ENCODE data around the gene HOMEZ. TPM values are rescaled to one million over a fixed set of nuclear protein-coding genes. Genes with fewer than 3 reads are reported as not detected.
"Not testable (repeated sequence)": the region's sequence is repeated elsewhere in the genome, so short reads cannot be mapped to it uniquely, and the experiment has no call there.

The HOMEZ gene
- total and polyA plus RNA-seq, 2 experiments from 2014 or later = 5.3 to 7.9 TPM

- H3K4me1 Mint-ChIP-seq = peaks cover 14% of the 10 kb centered on the region
- no peak overlapping the region for H3K27ac Mint-ChIP-seq
- peak; percentile 18; the same call in 2 of the 3 replicates for ATAC-seq
Measured at GRCh38 chr14:23326491-23327332, 40.8 kb upstream of the HOMEZ start.

GRCh38 chr14:23325746-23326145 is 39.8 kb upstream of the HOMEZ start:
- not testable (repeated sequence) for H3K4me1 ChIP-seq (ENCODE audit: insufficient read depth); H3K27me3 Mint-ChIP-seq (ENCODE audit: insufficient read depth, low read depth, poor library complexity); H3K4me3 ChIP-seq; H3K4me3 Mint-ChIP-seq; H3K9me3 Mint-ChIP-seq; H3K27ac Mint-ChIP-seq; H3K9me2 ChIP-seq (ENCODE audit: insufficient read depth); DNase-seq (ENCODE audit: low spot score); ATAC-seq; H3K4me2 ChIP-seq; H4K20me1 ChIP-seq (replicated peaks; ENCODE audit: insufficient read depth); H2AFZ ChIP-seq; H3K27me3 ChIP-seq (ENCODE audit: insufficient read depth)
- H3K27ac ChIP-seq (ENCODE audit: low read depth) = peak overlapping the region; percentile 50; the same call in 1 of the 2 replicates
- peaks cover 28% of the 10 kb centered on the region for H3K36me3 ChIP-seq (ENCODE audit: insufficient read depth)
- Mint-ChIP-seq H3K4me1 (peaks cover 14% of the 10 kb centered on the region), H3K36me3 (ENCODE audit: low read depth) (peaks cover 45% of the 10 kb centered on the region)
- peaks cover 21% of the 10 kb centered on the region for H3K79me2 ChIP-seq (replicated peaks; ENCODE audit: insufficient read depth)
- H3F3A ChIP-seq (replicated peaks; ENCODE audit: low read depth) = peaks cover 32% of the 10 kb centered on the region

More at GRCh38 chr14:23326491-23327332, 40.8 kb upstream of the HOMEZ start:
- H3K36me3 Mint-ChIP-seq (ENCODE audit: low read depth) = peaks cover 45% of the 10 kb centered on the region
- H3K4me3 ChIP-seq = no peak overlapping the region
- no peaks in the 10 kb centered on the region for H3K9me3 Mint-ChIP-seq
- no peak overlapping the region for H3K4me2 ChIP-seq
- no peak overlapping the region for H3K4me3 Mint-ChIP-seq
- peaks cover 21% of the 10 kb centered on the region for H3K79me2 ChIP-seq (replicated peaks; ENCODE audit: insufficient read depth)
- DNase-seq (ENCODE audit: low spot score) = no peak
- peaks cover 6% of the 10 kb centered on the region for H3K4me1 ChIP-seq (ENCODE audit: insufficient read depth)
- peak overlapping the region; percentile 50; the same call in 1 of the 2 replicates for H3K27ac ChIP-seq (ENCODE audit: low read depth)
- peaks cover 8% of the 10 kb centered on the region for H3K27me3 Mint-ChIP-seq (ENCODE audit: insufficient read depth, low read depth, poor library complexity)
- peaks cover 9% of the 10 kb centered on the region; the same call in 1 of the 2 replicates for H4K20me1 ChIP-seq (replicated peaks; ENCODE audit: insufficient read depth)
- TF ChIP-seq ZNF331 (CRISPR knock-in tag; IDR thresholded peaks at IDR 0.05; ENCODE audit: low read depth) (no peak), NANOG (IDR thresholded peaks at IDR 0.05; ENCODE audit: borderline replicate concordance) (no peak), EZH2 (IDR thresholded peaks at IDR 0.05; ENCODE audit: low read depth, unreplicated experiment) (no peak), POLR2AphosphoS5 (IDR thresholded peaks at IDR 0.05; ENCODE audit: low read depth) (peak; percentile 35; the same call in 1 of the 2 replicates), EZH2phosphoT487 (IDR thresholded peaks at IDR 0.05; ENCODE audit: unreplicated experiment) (no peak), ETS1 (IDR thresholded peaks at IDR 0.05) (no peak)
- TF ChIP-seq, protein P1, sequence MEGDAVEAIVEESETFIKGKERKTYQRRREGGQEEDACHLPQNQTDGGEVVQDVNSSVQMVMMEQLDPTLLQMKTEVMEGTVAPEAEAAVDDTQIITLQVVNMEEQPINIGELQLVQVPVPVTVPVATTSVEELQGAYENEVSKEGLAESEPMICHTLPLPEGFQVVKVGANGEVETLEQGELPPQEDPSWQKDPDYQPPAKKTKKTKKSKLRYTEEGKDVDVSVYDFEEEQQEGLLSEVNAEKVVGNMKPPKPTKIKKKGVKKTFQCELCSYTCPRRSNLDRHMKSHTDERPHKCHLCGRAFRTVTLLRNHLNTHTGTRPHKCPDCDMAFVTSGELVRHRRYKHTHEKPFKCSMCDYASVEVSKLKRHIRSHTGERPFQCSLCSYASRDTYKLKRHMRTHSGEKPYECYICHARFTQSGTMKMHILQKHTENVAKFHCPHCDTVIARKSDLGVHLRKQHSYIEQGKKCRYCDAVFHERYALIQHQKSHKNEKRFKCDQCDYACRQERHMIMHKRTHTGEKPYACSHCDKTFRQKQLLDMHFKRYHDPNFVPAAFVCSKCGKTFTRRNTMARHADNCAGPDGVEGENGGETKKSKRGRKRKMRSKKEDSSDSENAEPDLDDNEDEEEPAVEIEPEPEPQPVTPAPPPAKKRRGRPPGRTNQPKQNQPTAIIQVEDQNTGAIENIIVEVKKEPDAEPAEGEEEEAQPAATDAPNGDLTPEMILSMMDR (conservative IDR thresholded peaks at IDR 0.05; ENCODE audit: low read depth in 2 of 2) = no peak
- H3F3A ChIP-seq (replicated peaks; ENCODE audit: low read depth) = peaks cover 32% of the 10 kb centered on the region
- no peak overlapping the region for H2AFZ ChIP-seq
- H3K36me3 ChIP-seq (ENCODE audit: insufficient read depth) = peaks cover 28% of the 10 kb centered on the region
- H3K27me3 ChIP-seq (ENCODE audit: insufficient read depth) = no peaks in the 10 kb centered on the region
- H3K9me2 ChIP-seq (ENCODE audit: insufficient read depth) = no peaks in the 10 kb centered on the region
